ENCODE data around the gene TMC7. TPM values are rescaled to one million over a fixed set of nuclear protein-coding genes. Genes with fewer than 3 reads are reported as not detected.

Gene TMC7
- total and polyA plus RNA-seq, 2 of the 8 experiments (the other 6 are each of a cell fraction or from before 2014, with no cell fraction given): 2.3 to 2.6 TPM

- no peak for TF ChIP-seq CHD7 (IDR thresholded peaks at IDR 0.05; ENCODE audit: insufficient replicate concordance, low read length)
- TF ChIP-seq CEBPB (IDR thresholded peaks at IDR 0.05; ENCODE audit: low read depth, low read length): no peak
- no peak for TF ChIP-seq FOSL1 (IDR thresholded peaks at IDR 0.05; ENCODE audit: insufficient read depth, low read depth, low read length)
- TF ChIP-seq EGR1 (IDR thresholded peaks at IDR 0.05; ENCODE audit: borderline replicate concordance, low read depth, low read length): no peak
- TF ChIP-seq RNF2 (IDR thresholded peaks at IDR 0.05; ENCODE audit: borderline replicate concordance, low read depth, low read length, missing control alignments, poor library complexity, severe bottlenecking): no peak
- TF ChIP-seq SP2 (IDR thresholded peaks at IDR 0.05; ENCODE audit: low read length): no peak
Measured at GRCh38 chr16:18937390-18937789, 46.3 kb upstream of the TMC7 start (continued).

Measured in H1 (cell line).